Body of pancreas (tissue), 4 donors: ENCODE data around the gene DAZAP1. TPM values are rescaled to one million over a fixed set of nuclear protein-coding genes. Genes with fewer than 3 reads are reported as not detected.

ENCODE experiments used
- ATAC-seq: fragments of 150-250 bp; one replicate; pipeline ENCODE4 v1.9.1; 2016
- DNase-seq, 4 donors: peaks; one replicate each; pipeline ENCODE4 v3.0.0-alpha.2; 2019
- H3K27ac ChIP-seq, 4 donors: fragments of 200-600 bp; sonication (generic); 1 replicate in 3 of 4; 2 replicates in 1 of 4; pipeline versions ENCODE4 v1.5.1 to v1.6.1; 2016 to 2019; ENCODE audit warnings: mild to moderate bottlenecking in 1 of 4, mixed read lengths in 1 of 4, moderate library complexity in 1 of 4
- H3K27me3 ChIP-seq, 2 donors: fragments of 200-600 bp; sonication (generic); one replicate each; pipeline ENCODE4 v1.6.0; 2016; ENCODE audit warnings: mild to moderate bottlenecking in 1 of 2
- H3K36me3 ChIP-seq, 2 donors: fragments of 200-600 bp; sonication (generic); replicated peaks in 1 of 2; 2 replicates each; pipeline ENCODE4 v1.5.1; 2016; ENCODE audit warnings: low read depth in 2 of 2; ENCODE audit not compliant: insufficient read depth in 1 of 2
- H3K4me1 ChIP-seq: fragments of 200-600 bp; sonication (generic); one replicate; pipeline ENCODE4 v1.6.0; 2016
- H3K4me3 ChIP-seq, 2 donors: fragments of 200-600 bp; sonication (generic); 1 replicate in 1 of 2; 2 replicates in 1 of 2; pipeline ENCODE4 v1.5.1; 2016 to 2019
- H3K9me3 ChIP-seq, 3 donors: fragments of 200-600 bp; sonication (generic); 1 replicate in 2 of 3; 2 replicates in 1 of 3; pipeline ENCODE4 v1.5.1; 2016
- POLR2A ChIP-seq, 3 donors: fragments of 450-650 bp; IDR thresholded peaks; one replicate each; pipeline ENCODE4 v1.6.1; 2016; ENCODE audit warnings: antibody characterized with exemption in 3 of 3, mild to moderate bottlenecking in 2 of 3
- WGBS, 2 donors: methylation state at CpG; one replicate each; pipeline ENCODE4 v1.1.5; 2017; 5-methylcytosine and 5-hydroxymethylcytosine counted together
- intact Hi-C: fragments of 100-400 bp; cut with DNase I; formaldehyde crosslinking; loops from one replicate; pipeline ENCODE4 v1.15.1; 2023
- total RNA-seq, 2 donors: library from RNA; depleted of rRNA; stranded (reverse); fragments of >200 nt; gene quantifications; one replicate each; pipeline ENCODE4 v1.1.0, GENCODE V29; 2016
- TF ChIP-seq, protein P1 (sequence below), 7 experiments: fragments of 450-650 bp in 4 of 7; fragments of 200-600 bp in 3 of 7; sonication (generic) in 3 of 7; IDR thresholded peaks; one replicate each; pipeline ENCODE4 v1.5.1; 2016 to 2019; ENCODE audit warnings: antibody characterized with exemption in 7 of 7

Gene DAZAP1
- total RNA-seq, 2 donors from 2014 or later: 25.4 to 63.3 TPM

DNA sequence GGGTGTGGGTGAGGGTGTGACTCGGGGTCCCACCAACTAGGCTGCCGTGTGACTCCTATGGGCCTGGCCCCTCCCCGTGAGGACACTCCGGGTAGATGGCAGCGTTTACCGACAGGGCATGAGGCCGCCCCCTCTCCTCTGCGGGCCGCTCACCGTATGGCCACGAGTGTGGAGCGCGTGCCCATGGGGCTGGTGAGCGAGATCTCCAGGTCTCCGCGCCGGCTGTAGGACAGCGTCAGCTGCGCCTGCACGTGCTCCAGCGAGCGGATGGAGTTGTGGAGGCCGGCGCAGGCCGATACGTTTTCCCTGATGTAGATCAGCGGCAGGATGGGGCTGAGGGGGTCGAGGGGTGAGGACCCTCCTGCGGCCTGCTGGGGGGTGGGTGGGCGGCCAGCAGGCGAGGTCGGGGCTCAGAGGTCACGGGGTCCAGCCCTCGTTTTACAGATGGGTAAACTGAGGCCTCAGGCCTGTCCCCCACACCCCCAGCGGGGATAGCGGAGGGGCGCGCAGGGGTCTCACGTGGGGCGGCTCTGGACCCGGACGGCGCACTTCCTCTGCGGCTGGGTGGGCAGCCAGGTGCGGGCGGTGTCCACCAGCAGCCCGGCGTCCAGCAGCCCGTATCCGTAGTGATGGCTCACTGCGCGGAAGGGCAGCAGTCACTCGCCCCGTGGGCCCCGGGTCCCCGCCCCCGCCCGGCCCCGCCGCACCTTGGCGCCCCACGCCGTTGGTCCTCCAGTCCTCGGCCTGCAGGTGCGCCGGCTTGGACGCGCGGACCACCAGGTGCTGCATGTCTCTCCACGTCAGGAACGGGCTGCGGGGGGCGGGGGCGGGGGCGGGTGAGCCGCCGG lies 76.0 kb downstream of the DAZAP1 start:
- Histone ChIP-seq H3K27me3 (no peaks in the 10 kb centered on the region), H3K4me1 (peaks cover 8% of the 10 kb centered on the region), H3K27ac (no peak overlapping the region), H3K36me3 (no peaks in the 10 kb centered on the region), H3K9me3 (no peaks in the 10 kb centered on the region), H3K4me3 (no peak overlapping the region)
- intact Hi-C loops: no loop called here
- DNase-seq (no peak), ATAC-seq (no peak)
- WGBS, 2 donors: 90 to 100% methylated on average over 3 to 64 of the region's 77 CpGs
- no peak for TF ChIP-seq POLR2A (IDR thresholded peaks at IDR 0.05)
- TF ChIP-seq, protein P1, sequence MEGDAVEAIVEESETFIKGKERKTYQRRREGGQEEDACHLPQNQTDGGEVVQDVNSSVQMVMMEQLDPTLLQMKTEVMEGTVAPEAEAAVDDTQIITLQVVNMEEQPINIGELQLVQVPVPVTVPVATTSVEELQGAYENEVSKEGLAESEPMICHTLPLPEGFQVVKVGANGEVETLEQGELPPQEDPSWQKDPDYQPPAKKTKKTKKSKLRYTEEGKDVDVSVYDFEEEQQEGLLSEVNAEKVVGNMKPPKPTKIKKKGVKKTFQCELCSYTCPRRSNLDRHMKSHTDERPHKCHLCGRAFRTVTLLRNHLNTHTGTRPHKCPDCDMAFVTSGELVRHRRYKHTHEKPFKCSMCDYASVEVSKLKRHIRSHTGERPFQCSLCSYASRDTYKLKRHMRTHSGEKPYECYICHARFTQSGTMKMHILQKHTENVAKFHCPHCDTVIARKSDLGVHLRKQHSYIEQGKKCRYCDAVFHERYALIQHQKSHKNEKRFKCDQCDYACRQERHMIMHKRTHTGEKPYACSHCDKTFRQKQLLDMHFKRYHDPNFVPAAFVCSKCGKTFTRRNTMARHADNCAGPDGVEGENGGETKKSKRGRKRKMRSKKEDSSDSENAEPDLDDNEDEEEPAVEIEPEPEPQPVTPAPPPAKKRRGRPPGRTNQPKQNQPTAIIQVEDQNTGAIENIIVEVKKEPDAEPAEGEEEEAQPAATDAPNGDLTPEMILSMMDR (IDR thresholded peaks at IDR 0.05): no peak

DNA sequence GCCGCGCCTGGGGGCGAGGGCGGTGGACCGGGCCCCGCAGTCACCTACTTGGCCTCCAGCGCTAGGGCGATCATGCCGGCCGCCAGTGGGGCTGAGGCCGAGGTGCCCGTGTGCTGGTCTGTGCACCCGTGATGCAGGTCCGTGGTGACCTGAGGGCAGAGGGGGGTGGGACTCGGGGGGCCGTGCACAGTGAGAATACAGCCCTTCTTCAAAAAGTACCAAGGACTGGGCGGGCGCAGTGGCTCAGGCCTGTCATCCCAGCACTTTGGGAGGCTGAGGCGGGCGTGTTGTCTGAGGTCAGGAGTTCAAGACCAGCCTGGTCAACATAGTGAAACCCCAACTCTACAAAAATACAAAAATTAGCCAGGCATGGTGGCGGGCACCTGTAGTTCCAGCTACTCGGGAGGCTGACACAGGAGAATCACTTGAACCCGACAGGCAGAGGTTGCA lies 76.6 kb downstream of the DAZAP1 start:
- WGBS, 2 donors: 77 to 94% methylated on average over 3 to 21 of the region's 23 CpGs
- no peak for ATAC-seq
- H3K36me3 ChIP-seq: no peaks in the 10 kb centered on the region
- intact Hi-C loops: no loop called here
- no peaks in the 10 kb centered on the region for H3K9me3 ChIP-seq
- DNase-seq: no peak
- H3K4me1 ChIP-seq: peaks cover 5% of the 10 kb centered on the region
- TF ChIP-seq, protein P1 (IDR thresholded peaks at IDR 0.05): no peak
- TF ChIP-seq POLR2A (IDR thresholded peaks at IDR 0.05): no peak
- no peaks in the 10 kb centered on the region for H3K27me3 ChIP-seq
- H3K27ac ChIP-seq: no peak overlapping the region
- no peak overlapping the region for H3K4me3 ChIP-seq

Other genes with a start within 250 kb of the DAZAP1 start
- gene SBNO2, start 233.3 kb upstream of the DAZAP1 start, total RNA-seq: 10 to 100 TPM; 14.0 to 30.7 TPM
- 10 to 100 TPM; 49.0 to 68.6 TPM for gene STK11, start 201.8 kb upstream of the DAZAP1 start, total RNA-seq
- gene CBARP, start 169.6 kb upstream of the DAZAP1 start, total RNA-seq: under 1 TPM; 0.33 to 0.78 TPM
- 100 to 1,000 TPM; 156 to 157 TPM for gene ATP5F1D, start 165.8 kb upstream of the DAZAP1 start, total RNA-seq
- gene MIDN, start 159.0 kb upstream of the DAZAP1 start, total RNA-seq: 10 to 100 TPM; 36.3 to 43.5 TPM
- 100 to 1,000 TPM; 582 to 630 TPM for gene CIRBP, start 138.3 kb upstream of the DAZAP1 start, total RNA-seq
- 10 to 100 TPM; 48.0 to 63.9 TPM for gene FAM174C, start 132.1 kb upstream of the DAZAP1 start, total RNA-seq
- gene EFNA2, start 121.7 kb upstream of the DAZAP1 start, total RNA-seq: not detected
- gene NDUFS7, start 23.7 kb upstream of the DAZAP1 start, total RNA-seq: 10 to 100 TPM; 59.9 to 87.7 TPM
- 100 to 1,000 TPM in 1 of 2 donors, 10 to 100 TPM in 1; 70.2 to 129 TPM for gene GAMT, start 6.0 kb upstream of the DAZAP1 start, total RNA-seq
- 1,000 to 10,000 TPM; 2,008 to 2,166 TPM for gene RPS15, start 30.8 kb downstream of the DAZAP1 start, total RNA-seq
- under 1 TPM in 1 of 2 donors, not detected in 1; 0.26 TPM for gene APC2, start 42.5 kb downstream of the DAZAP1 start, total RNA-seq
- 10 to 100 TPM; 26.7 to 31.4 TPM for gene C19orf25, start 71.6 kb downstream of the DAZAP1 start, total RNA-seq
- 10 to 100 TPM in 1 of 2 donors, 1 to 10 TPM in 1; 5.2 to 10.9 TPM for gene PCSK4, start 82.8 kb downstream of the DAZAP1 start, total RNA-seq
- 10 to 100 TPM in 1 of 2 donors, 1 to 10 TPM in 1; 6.9 to 16.6 TPM for gene REEP6, start 83.6 kb downstream of the DAZAP1 start, total RNA-seq
- 1 to 10 TPM in 1 of 2 donors, not detected in 1; 1.3 TPM for gene ADAMTSL5, start 105.4 kb downstream of the DAZAP1 start, total RNA-seq
- gene PLK5, start 116.5 kb downstream of the DAZAP1 start, total RNA-seq: not detected
- gene MEX3D, start 160.7 kb downstream of the DAZAP1 start, total RNA-seq: 10 to 100 TPM; 18.8 to 21.8 TPM
- 10 to 100 TPM; 37.4 to 91.6 TPM for gene MBD3, start 185.3 kb downstream of the DAZAP1 start, total RNA-seq
- 10 to 100 TPM; 12.2 to 52.4 TPM for gene UQCR11, start 197.9 kb downstream of the DAZAP1 start, total RNA-seq
- gene TCF3, start 245.0 kb downstream of the DAZAP1 start, total RNA-seq: 10 to 100 TPM; 23.7 to 25.4 TPM